Subcutaneous abdominal adipose tissue (tissue), 5 donors: Measurements from ENCODE around the gene BLACAT1.
A peak's percentile ranks its signal among the peaks of the same experiment; 100 is the strongest.
"Not testable (repeated sequence)": the region's sequence is repeated elsewhere in the genome, so short reads cannot be mapped to it uniquely, and the experiment has no call there.

Experiments
- H3K27ac ChIP-seq: one replicate; pipeline ENCODE4 v1.7.0; 2013; ENCODE audit warnings: low read depth, mild to moderate bottlenecking, inconsistent platforms, low read length, moderate library complexity
- H3K27me3 ChIP-seq, 5 donors: one replicate each; pipeline ENCODE4 v1.7.0; 2013; ENCODE audit warnings: low read length in 5 of 5, inconsistent platforms in 1 of 5; ENCODE audit not compliant: control insufficient read depth in 5 of 5, insufficient read depth in 4 of 5
- H3K36me3 ChIP-seq, 5 donors: one replicate each; pipeline ENCODE4 v1.7.0; 2013; ENCODE audit warnings: low read length in 5 of 5; ENCODE audit not compliant: control insufficient read depth in 5 of 5, insufficient read depth in 5 of 5
- H3K4me1 ChIP-seq, 5 donors: one replicate each; pipeline ENCODE4 v1.7.0; 2013; ENCODE audit warnings: low read length in 5 of 5, mild to moderate bottlenecking in 3 of 5, moderate library complexity in 1 of 5; ENCODE audit not compliant: control insufficient read depth in 5 of 5, insufficient read depth in 5 of 5
- H3K4me3 ChIP-seq, 5 donors: one replicate each; pipeline ENCODE4 v1.7.0; 2013; ENCODE audit warnings: low read length in 5 of 5, low read depth in 1 of 5
- H3K9ac ChIP-seq, 5 donors: one replicate each; pipeline ENCODE4 v1.7.0; 2013; ENCODE audit warnings: low read length in 5 of 5, mild to moderate bottlenecking in 4 of 5, moderate library complexity in 3 of 5
- H3K9me3 ChIP-seq, 5 donors: one replicate each; pipeline ENCODE4 v1.7.0; 2013; ENCODE audit warnings: low read length in 5 of 5; ENCODE audit not compliant: control insufficient read depth in 5 of 5
- donor health status: healthy.
- donor health status: healthy.
- donor health status: healthy.
- donor health status: healthy.
- donor health status: healthy.

Gene BLACAT1

DNA sequence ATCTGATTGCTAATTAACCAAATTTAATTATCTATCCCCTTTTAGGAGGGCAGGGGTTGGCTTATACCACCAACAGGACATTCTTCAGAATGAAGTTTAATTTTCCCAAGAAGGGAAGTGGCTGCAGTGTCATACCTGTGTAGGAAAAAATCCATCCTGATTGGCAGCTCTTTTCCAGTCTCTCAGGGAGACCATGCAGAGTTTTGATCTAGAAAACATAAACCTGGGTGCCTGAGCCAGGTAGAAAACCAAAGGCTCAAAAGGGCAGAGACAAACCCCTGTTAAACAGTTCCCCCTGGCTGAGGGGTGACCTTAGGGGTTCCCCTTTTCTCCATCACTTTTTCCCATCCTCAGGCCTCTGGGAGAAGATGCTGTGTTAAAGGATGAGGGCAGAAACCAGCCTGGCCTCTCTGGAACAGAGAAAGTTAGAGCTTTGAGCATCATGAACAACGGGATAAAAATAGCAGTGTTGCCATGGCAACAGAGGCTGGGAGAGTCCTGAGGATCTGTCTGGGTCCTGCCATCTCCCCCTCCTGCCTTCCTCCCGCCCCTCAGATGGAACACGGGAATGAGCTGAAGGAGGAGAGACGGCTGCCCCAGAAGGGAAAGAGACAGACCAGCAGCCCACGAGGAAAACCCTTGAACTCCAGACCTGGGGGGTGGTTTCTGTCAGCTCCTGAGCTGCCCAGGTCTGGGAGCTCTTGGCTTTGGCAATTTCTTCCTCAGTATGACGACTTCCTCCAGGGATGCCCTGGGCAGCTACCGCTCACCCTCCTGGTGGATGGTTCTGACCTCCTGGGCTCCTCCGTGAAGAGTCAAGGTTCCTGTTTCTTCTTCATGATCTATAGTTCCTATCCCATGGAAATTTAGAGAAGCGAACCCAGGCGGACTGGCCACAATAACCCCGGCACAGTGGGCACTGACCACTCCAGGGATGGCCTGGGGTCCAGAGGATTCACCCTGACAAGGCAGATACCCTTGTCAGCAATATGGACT, 20.0 kb downstream of the BLACAT1 start:
- Histone ChIP-seq H3K4me1 (peaks cover 4 to 39% (median 29%) of the 10 kb centered on the region in 5 donors), H3K27ac (no peak overlapping the region), H3K9ac (no peak overlapping the region)

DNA sequence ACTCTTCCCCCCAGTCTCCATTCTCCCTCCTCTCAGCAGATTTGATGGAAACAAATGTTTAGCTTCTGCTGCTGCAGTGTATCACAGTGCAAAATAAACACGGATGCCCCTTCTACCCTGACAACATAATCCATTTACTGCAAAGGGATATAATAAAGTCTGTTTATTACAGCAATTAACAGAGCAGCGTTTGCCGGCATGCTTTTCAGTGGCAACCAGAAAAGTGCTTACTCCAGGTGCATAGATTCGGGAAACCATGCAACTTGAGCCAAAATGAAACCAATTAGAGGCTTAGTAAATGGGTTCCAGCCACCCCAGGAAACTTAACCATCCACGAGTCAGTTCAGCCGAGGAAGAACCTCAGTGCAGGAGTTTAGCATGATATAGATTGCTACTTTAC, 21.1 kb downstream of the BLACAT1 start:
- no peak overlapping the region for H3K9ac ChIP-seq
- peaks cover 6 to 44% (median 20%) of the 10 kb centered on the region in 5 donors for H3K27me3 ChIP-seq
- no peaks in the 10 kb centered on the region for H3K9me3 ChIP-seq
- H3K27ac ChIP-seq, result no peak overlapping the region
- H3K36me3 ChIP-seq, result no peaks in the 10 kb centered on the region
- peaks cover 6 to 34% (median 28%) of the 10 kb centered on the region in 5 donors for H3K4me1 ChIP-seq
- no peak overlapping the region for H3K4me3 ChIP-seq

More for the DNA sequence above, 20.0 kb downstream of the BLACAT1 start:
- Histone ChIP-seq H3K4me3 (no peak overlapping the region), H3K36me3 (no peaks in the 10 kb centered on the region), H3K27me3 (peaks cover 14 to 51% (median 21%) of the 10 kb centered on the region in 5 donors), H3K9me3 (no peaks in the 10 kb centered on the region)

DNA sequence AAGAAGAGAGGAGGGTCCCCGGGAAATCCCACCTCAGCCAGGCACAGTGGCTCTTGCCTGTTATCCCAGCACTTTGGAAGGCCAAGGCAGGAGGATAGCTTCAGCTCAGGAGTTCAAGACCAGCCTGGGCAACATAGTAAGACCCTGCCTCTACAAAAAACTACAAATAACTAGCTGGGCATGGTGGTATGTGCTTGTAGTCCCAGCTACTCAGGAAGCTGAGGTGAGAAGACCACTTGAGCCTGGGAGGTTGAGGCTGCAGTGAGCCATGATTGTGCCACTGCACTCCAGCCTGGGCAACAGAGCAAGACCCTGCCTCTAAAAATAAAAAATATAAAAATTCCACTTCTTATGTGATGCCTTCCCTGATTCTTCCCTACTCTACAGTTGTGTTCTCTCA, 23.2 kb downstream of the BLACAT1 start:
- not testable (repeated sequence) for H3K4me3 ChIP-seq, H3K9me3 ChIP-seq, H3K36me3 ChIP-seq, H3K9ac ChIP-seq, H3K27ac ChIP-seq
- peaks cover 0 to 15% (median 12%) of the 10 kb centered on the region in 5 donors for H3K4me1 ChIP-seq
- peaks cover 6 to 42% (median 24%) of the 10 kb centered on the region in 5 donors for H3K27me3 ChIP-seq

DNA sequence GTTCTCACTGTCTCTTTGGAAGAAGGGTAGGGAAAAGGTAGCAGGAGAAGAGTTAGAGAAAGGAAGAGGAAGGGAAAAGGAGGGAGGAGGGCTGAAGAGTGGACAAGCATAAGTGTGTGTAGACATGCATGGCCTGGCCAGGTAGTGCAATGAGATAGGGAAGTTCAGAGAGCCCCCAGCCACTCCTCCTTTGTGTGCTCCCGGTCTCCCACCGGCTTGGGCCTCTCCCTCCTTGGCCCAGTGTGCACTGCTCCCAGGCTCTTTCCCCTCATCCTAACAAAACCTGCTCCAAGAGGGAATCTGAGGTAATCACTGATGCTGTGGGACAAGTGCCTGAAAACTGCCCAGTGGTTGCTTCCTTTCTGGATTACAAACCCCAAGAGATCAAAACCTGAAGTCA, 23.7 kb downstream of the BLACAT1 start:
- no peak overlapping the region for H3K4me3 ChIP-seq
- H3K9ac ChIP-seq, result no peak overlapping the region
- no peak overlapping the region for H3K27ac ChIP-seq
- no peaks in the 10 kb centered on the region for H3K36me3 ChIP-seq
- no peaks in the 10 kb centered on the region for H3K9me3 ChIP-seq
- peaks cover 0 to 12% (median 9%) of the 10 kb centered on the region in 5 donors for H3K4me1 ChIP-seq
- H3K27me3 ChIP-seq, result peaks cover 6 to 37% (median 21%) of the 10 kb centered on the region in 5 donors

DNA sequence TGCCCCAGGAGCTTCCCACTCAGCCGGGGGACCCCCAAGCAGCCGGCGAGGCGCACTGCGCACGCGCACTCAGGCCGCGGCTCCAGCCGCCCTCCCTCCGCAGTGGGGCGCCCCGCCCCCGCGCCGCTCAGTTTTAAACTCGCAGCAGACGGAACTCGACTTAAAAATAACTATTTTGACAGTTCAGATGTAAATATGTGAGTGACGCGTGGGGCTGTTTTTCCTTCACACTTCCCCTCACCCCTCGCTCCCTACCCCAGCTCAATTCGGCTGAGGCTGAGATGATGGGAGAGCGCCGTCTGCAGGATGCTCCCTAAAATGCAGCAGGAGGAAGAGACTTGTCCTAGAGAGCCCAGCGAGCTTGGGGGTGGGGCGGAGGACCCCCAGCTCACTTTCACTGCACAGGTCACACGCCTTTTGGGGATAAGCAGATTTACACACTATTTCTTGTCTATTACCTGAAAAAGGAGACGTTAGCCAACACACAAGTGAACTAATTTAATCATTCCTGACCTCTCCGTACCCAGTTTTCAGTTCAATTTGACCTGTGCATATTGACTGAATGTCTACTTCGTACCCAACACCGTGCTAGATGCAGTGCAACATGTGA, 25.0 kb downstream of the BLACAT1 start:
- no peaks in the 10 kb centered on the region for H3K9me3 ChIP-seq
- no peak overlapping the region for H3K27ac ChIP-seq
- peaks cover 6 to 26% (median 15%) of the 10 kb centered on the region in 5 donors for H3K27me3 ChIP-seq
- peak overlapping the region; percentile 56 to 73 (median 65) for H3K4me3 ChIP-seq
- no peaks in the 10 kb centered on the region for H3K36me3 ChIP-seq
- H3K9ac ChIP-seq, result peak overlapping the region in 2 of 5 donors; percentile 0 to 57
- H3K4me1 ChIP-seq, result peaks cover 0 to 12% (median 9%) of the 10 kb centered on the region in 5 donors

DNA sequence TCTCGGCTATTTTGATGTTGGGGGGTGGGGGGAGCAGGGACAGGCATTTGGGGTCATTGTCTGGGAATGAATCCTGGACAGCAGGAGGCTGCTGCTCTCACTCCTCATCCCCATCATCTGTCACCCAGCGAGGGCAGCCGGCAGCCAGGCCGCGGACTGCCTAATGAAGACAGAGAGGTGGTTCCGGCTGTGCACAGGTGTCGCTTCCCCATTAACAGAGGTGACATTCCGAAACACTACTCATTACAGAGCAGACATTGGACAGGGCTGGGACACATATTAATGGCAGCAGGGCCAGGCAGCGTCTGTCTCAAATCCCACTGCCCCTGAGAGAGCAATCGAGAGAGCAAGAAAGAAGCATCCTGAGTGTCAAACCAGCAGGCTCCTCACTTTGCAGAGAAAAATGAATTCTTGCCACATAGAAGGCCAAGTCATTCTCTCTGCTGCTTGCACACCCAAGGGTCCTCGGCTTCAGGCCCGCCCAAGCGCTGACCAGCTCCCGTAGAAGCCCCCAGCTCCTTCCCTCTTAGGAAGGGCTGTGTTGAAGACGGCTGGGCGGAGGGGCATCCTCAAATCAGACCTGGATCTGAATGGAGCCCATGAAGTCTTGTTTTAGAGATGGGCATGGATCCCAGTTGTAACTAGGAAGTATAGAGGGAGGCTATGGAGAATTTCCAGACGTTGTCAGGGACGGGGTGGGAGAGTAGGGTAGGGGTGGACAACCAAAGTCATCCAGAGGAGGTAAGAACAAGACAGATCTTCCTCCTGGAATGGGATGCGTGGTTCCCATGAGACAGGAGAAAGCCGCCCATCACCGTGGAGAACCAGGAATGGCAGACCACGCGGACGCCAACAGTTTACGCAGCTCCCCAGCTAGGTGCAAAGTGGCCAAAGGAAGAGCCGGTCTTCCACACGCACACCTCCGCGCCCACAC, 25.8 kb downstream of the BLACAT1 start:
- H3K4me1 ChIP-seq, result peaks cover 0 to 12% (median 9%) of the 10 kb centered on the region in 5 donors
- no peak overlapping the region for H3K27ac ChIP-seq
- H3K4me3 ChIP-seq, result peak overlapping the region; percentile 56 to 66 (median 65)
- H3K9me3 ChIP-seq, result no peaks in the 10 kb centered on the region
- peaks cover 4 to 19% (median 17%) of the 10 kb centered on the region in 5 donors for H3K27me3 ChIP-seq
- H3K36me3 ChIP-seq, result no peaks in the 10 kb centered on the region
- peak overlapping the region in 2 of 5 donors; percentile 0 to 57 for H3K9ac ChIP-seq

DNA sequence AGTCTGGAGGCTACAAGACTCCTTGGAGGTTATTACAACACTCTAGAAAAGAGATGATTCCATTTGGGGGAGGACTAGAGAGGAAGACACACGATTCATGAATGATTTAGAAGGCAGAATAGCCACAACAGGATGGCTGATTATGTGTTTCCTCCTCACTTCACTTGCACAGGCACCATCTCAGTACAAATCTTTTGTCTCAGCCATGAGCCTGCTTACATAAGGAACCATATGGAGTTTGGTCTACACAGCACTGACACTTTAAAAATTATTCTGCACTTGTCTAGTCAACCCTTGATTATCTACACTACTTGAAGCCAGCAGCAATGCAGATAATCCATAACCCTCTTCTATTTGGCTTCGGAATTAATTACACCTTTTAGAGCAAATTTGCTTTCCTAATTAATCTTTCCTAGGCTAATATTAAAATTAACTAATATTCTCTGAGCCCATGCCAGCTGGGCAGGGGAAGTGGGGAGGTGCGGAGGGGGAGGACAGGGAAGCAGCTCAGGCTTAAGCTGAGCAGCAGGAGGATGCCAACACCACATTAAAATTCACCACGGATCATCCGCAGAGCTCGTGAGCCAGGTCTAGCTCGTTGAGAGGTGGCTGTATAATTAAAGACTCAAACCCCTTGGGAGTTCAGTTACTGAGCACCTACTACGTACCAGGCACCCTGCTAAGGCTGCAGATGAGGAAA, 30.8 kb downstream of the BLACAT1 start:
- H3K4me1 ChIP-seq, result peaks cover 0 to under 1% (median 0%) of the 10 kb centered on the region in 5 donors
- no peaks in the 10 kb centered on the region for H3K36me3 ChIP-seq
- H3K4me3 ChIP-seq, result no peak overlapping the region
- no peak overlapping the region for H3K27ac ChIP-seq
- H3K9ac ChIP-seq, result no peak overlapping the region
- no peaks in the 10 kb centered on the region for H3K9me3 ChIP-seq
- H3K27me3 ChIP-seq, result peaks cover 5 to 17% (median 7%) of the 10 kb centered on the region in 5 donors

DNA sequence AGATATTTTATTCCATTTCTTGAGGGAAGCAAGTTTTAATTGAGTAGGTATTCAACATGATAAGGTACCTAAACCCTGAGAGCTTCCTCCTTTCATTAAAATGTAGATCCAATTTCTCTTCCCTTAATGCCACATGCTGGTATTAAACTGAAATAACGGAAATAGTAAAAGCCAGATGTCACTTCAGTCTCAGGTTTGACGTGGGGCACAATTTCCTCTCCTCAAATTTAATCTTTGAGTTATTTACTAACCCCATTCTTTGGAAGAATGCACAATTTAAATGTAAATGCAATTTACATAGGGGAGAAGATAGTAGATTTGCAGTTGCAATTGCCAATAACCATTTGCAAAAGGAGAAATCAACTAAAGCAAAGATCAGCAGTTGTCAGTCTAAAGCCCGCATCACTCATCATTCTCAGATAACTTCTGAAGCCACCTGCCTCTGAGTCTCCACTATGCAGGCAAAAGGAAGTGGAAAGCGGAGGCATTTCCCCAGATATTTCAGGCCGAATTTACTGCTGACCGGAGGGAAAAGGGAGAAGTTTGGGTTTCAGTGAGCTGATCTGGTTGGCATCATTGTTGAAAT, 31.9 kb downstream of the BLACAT1 start:
- Histone ChIP-seq H3K9ac (no peak overlapping the region), H3K27me3 (peaks cover 2 to 15% (median 7%) of the 10 kb centered on the region in 5 donors), H3K9me3 (no peaks in the 10 kb centered on the region), H3K36me3 (no peaks in the 10 kb centered on the region), H3K4me3 (no peak overlapping the region), H3K27ac (no peak overlapping the region), H3K4me1 (no peaks in the 10 kb centered on the region)
